Measurements from ENCODE around the gene TYW5.

GRCh38 chr2:199883474-199884212 lies 71.6 kb downstream of the TYW5 start:
- TF ChIP-seq CTCF (IDR thresholded peaks at IDR 0.05) (no peak), POLR2A (IDR thresholded peaks at IDR 0.05) (no peak)

All from testis (tissue), 2 donors.